Choroid plexus epithelial cell (primary cell): ENCODE results near the gene FUT3.
"Not testable (repeated sequence)": the region's sequence is repeated elsewhere in the genome, so short reads cannot be mapped to it uniquely, and the experiment has no call there.

Experiments used
- DNase-seq: peaks from one replicate; pipeline ENCODE4 v3.0.0-alpha.2; 2010; ENCODE audit warnings: low read depth
- H3K4me3 ChIP-seq: 2 replicates; pipeline ENCODE4 v1.5.1; 2011; ENCODE audit warnings: low read depth, mild to moderate bottlenecking, control low read depth, low read length, moderate library complexity
- TF ChIP-seq, protein P1 (sequence below): conservative IDR thresholded peaks from 2 replicates; pipeline ENCODE4 v1.5.1; 2011; ENCODE audit warnings: low read depth, mild to moderate bottlenecking, control low read depth, inconsistent platforms, low read length, moderate library complexity

FUT3 gene

DNA sequence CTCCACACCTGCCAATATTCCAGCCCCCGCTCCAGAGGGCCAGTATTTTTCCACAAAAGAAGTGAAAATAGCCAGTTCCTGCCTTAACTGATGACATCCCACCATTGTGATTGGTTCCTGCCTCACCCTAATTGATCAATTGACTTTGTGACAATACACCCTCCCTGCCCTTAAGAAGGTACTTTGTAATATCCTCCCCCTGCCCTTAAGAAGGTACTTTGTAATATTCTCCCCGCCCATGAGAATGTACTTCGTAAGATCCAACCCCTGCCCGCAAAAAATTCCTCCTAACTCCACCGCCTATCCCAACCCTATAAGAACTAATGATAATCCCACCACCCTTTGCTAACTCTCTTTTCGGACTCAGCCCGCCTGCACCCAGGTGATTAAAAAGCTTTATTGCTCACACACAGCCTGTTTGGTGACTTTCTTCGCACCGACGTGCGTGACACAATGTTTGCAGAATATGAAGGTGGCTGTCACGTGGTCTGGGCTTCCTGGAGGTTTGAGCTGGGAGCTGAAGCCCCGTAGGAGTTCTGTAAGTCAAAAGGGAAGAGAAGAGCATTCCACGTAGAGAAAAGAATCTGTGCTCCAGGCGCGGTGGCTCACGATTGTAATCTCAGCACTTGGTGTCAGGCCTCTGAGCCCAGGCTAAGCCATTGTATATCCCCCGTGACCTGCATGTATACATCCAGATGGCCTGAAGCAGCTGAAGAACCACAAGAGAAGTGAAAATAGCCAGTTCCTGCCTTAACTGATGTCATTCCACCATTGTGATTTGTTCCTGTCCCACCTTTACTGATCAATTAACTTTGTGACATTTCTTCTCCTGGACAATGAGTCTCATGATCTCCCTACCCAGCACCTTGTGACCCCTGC is 6.2 kb upstream of the FUT3 start:
- H3K4me3 ChIP-seq = no peak overlapping the region
- TF ChIP-seq, protein P1, sequence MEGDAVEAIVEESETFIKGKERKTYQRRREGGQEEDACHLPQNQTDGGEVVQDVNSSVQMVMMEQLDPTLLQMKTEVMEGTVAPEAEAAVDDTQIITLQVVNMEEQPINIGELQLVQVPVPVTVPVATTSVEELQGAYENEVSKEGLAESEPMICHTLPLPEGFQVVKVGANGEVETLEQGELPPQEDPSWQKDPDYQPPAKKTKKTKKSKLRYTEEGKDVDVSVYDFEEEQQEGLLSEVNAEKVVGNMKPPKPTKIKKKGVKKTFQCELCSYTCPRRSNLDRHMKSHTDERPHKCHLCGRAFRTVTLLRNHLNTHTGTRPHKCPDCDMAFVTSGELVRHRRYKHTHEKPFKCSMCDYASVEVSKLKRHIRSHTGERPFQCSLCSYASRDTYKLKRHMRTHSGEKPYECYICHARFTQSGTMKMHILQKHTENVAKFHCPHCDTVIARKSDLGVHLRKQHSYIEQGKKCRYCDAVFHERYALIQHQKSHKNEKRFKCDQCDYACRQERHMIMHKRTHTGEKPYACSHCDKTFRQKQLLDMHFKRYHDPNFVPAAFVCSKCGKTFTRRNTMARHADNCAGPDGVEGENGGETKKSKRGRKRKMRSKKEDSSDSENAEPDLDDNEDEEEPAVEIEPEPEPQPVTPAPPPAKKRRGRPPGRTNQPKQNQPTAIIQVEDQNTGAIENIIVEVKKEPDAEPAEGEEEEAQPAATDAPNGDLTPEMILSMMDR = no peak
- DNase-seq = no peak

DNA sequence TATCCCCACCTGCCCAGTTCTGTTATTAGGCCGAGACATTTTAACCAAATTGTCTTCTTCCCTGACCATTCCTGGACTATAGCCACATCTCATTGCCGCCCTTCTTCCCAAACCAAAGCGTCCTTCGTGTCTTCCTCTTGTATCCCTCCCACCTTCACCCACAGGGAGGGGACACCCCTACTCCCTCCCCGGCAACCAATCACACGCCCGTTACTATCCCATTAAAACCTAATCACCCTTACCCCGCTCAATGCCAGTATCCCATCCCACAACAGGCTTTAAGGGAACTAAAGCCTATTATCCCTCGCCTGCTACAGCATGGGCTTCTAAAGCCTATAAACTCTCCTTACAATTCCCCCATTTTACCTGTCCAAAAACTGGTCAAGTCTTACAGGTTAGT is 3.9 kb upstream of the FUT3 start:
- not testable (repeated sequence) for DNase-seq, H3K4me3 ChIP-seq

DNA sequence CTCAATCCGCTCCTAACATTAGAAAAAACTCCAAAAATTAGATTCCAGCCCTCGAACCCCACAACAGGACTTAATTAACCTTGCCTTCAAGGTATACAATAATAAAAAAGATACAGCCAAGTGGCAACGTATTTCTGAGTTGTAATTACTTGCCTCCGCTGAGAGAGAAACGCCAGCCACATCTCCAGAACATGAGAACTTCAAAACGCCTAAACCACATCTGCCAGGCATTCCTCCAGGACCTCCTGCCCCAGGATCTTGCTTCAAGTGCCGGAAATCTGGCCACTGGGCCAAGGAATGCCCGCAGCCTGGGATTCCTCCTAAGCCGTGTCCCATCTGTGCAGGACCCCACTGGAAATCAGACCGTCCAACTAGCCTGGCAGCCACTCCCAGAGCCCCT is 2.9 kb upstream of the FUT3 start:
- H3K4me3 ChIP-seq, DNase-seq: not testable (repeated sequence)

DNA sequence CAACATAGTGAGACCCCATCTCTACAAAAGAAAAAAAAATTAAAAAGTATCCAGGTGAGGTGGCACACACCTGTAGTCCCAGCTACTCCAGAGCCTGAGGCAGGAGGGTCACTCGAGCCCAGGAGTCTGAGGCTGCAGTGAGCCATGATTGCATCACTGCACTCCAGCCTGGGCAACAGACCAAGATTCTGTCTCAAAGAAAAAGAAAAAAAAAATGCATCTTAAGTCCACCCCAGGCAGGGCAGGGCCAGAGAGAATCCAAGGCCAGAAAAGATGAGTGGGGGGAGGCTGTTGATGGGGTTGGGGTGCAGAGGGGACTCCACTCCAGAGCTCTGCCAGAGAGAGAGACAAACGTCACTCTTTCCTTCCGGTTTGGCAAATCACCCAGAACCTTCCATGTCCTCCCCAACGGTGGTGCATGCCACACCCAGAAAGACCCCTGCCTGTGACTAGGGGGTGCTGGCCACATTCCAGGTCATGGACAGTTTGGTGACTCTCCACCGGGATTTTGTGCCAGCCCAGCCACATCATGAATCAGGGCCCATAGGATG is 431 bp downstream of the FUT3 start:
- no peak overlapping the region for H3K4me3 ChIP-seq
- peak; percentile 75 for DNase-seq
- TF ChIP-seq, protein P1 = no peak

DNA sequence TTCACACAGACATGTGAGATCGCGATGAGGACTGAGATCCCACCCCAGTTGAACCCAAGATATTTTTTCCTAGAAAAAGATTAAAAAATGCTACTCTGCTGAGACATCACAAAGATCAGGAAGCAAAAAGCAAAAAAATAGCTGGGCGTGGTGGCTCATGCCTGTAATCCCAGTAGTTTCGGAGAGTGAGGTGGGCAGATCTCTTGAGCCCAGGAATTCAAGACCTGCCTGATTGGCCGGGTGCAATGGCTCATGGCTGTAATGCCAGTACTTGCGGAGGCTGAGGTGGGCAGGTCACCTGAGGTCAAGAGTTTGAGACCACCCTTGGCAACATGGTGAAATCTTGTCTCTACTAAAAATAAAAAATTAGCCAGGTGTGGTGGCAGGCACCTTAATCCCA is 1.1 kb downstream of the FUT3 start:
- H3K4me3 ChIP-seq = no peak overlapping the region
- no peak for DNase-seq
- TF ChIP-seq, protein P1 = no peak

DNA sequence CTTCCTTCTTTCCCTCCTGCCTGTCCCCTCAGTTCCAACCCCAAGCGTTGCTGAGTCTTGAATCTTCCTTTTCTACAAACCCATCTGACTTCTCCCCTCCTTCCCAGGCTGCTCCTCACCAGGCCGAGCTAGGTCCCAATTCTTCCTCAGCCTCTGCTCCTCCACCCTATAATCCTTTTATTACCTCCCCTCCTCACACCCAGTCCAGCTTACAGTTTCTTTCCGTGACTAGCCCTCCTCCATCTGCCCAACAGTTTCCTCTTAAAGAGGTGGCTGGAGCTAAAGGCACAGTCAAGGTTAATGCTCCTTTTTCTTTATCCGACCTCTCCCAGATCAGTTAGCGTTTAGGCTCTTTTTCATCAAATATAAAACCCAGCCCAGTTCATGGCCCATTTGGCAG is 2.6 kb downstream of the FUT3 start:
- not testable (repeated sequence) for H3K4me3 ChIP-seq, DNase-seq

DNA sequence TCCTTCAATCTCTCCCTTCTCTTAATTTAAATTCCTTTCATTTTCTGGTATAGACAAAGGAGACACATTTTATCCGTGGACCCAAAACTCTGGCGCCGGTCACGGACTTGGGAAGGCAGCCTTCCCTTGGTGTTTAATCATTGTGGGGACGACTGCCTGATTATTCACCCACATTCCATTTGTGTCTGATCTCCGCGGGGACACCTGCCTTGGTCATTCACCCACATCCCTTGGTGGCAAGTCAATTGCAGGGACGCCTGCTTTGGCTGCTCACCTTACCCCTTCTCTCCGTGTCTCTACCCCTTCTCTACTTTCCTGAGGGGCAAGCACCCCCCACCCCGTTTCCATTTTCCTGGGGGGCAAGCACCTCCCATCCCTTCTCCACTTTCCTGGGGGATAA is 3.4 kb downstream of the FUT3 start:
- DNase-seq, H3K4me3 ChIP-seq: not testable (repeated sequence)

DNA sequence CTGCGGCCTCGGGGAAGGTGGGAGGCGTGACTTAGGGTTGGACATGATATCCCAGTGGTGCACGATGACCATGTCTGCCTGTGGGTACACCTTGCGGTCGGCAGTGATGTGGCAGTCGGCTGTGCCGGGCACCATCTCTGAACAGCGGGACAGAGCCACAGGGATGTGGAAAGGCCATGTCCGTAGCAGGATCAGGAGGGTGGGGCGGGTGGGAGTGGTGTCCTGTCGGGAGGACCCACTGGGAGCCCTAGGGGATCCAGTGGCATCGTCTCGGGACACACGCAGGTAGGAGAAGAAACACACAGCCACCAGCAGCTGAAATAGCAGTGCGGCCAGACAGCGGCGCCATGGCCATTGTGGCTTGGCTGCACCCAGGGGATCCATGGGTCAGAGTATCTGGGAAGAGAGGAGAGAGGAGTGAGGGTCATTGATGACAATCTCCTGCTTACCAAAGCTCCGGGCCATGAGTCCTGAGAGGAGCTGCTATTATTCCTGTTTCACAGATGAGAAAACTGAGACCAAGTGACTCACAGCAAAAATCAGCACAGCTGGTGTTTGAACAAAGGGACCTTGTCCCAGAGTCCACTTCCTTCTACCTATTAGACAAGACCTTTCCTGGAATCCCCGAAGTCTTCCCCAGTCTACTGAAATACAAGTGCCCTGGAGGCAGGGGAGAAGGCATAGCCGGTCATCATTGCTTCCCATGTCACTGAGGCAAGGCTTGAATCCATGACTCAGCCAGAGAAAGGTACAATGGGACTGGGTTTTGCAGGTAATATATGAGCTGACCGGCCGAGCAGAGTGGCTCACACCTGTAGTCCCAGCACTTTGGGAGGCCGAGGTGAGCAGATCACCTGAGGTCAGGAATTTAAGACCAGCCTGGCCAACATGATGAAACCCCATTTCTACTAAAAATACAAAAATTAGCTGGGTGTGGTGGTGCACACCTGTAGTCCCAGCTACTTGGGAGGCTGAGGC is 6.5 kb downstream of the FUT3 start:
- no peak overlapping the region for H3K4me3 ChIP-seq
- DNase-seq = no peak
- TF ChIP-seq, protein P1 = no peak
